Neural cell (in vitro differentiated cells): ENCODE measurements around the gene GSG1. TPM values are rescaled to one million over a fixed set of nuclear protein-coding genes. Genes with fewer than 3 reads are reported as not detected.
"Not testable (repeated sequence)": the region's sequence is repeated elsewhere in the genome, so short reads cannot be mapped to it uniquely, and the experiment has no call there.

Source experiments
- H2AFZ ChIP-seq: fragments of 200-600, 300-800 bp; sonication (generic), shearing (Covaris generic); 2 replicates; pipeline ENCODE4 v1.6.0; 2014; ENCODE audit warnings: low read depth, mild to moderate bottlenecking, antibody characterized with exemption, low read length, moderate library complexity
- H3F3A ChIP-seq: fragments of 200-600 bp; shearing (Covaris generic); 2 replicates; pipeline ENCODE4 v1.6.1; 2016; ENCODE audit warnings: mild to moderate bottlenecking, moderate library complexity, mixed read lengths, antibody characterized with exemption, low read length; ENCODE audit not compliant: insufficient read depth, poor library complexity, severe bottlenecking
- H3K27ac ChIP-seq: fragments of 200-600, 300-800 bp; sonication (generic), shearing (Covaris generic); 2 replicates; pipeline ENCODE4 v1.5.1; 2014; ENCODE audit warnings: mild to moderate bottlenecking, low read length, moderate library complexity
- H3K27me3 ChIP-seq: fragments of 300-800, 200-600 bp; sonication (generic), shearing (Covaris generic); 2 replicates; pipeline ENCODE4 v1.6.0; 2014; ENCODE audit warnings: mild to moderate bottlenecking, low read depth, low read length, moderate library complexity; ENCODE audit not compliant: insufficient read depth
- H3K36me3 ChIP-seq: fragments of 300-800, 200-600 bp; sonication (generic), shearing (Covaris generic); 2 replicates; pipeline ENCODE4 v1.5.1; 2014; ENCODE audit warnings: mild to moderate bottlenecking, antibody characterized with exemption, low read length, moderate library complexity; ENCODE audit not compliant: insufficient read depth
- H3K4me2 ChIP-seq: fragments of 300-800, 200-600 bp; sonication (generic), shearing (Covaris generic); 2 replicates; pipeline ENCODE4 v1.6.0; 2014; ENCODE audit warnings: mild to moderate bottlenecking, low read length
- H3K4me3 ChIP-seq: fragments of 300-800, 200-600 bp; sonication (generic), shearing (Covaris generic); 2 replicates; pipeline ENCODE4 v1.5.1; 2014; ENCODE audit warnings: mild to moderate bottlenecking, low read length, moderate library complexity
- H3K79me2 ChIP-seq: fragments of 200-600 bp; shearing (Covaris generic); replicated peaks from 2 replicates; pipeline ENCODE4 v1.6.0; 2014; ENCODE audit warnings: mild to moderate bottlenecking, low read length, moderate library complexity; ENCODE audit not compliant: insufficient read depth
- H3K9ac ChIP-seq: fragments of 300-800, 200-600 bp; sonication (generic), shearing (Covaris generic); 2 replicates; pipeline ENCODE4 v1.6.1; 2016; ENCODE audit warnings: mild to moderate bottlenecking, low read length, mixed read lengths
- H3K9me2 ChIP-seq: fragments of 200-600 bp; shearing (Covaris generic); 2 replicates; pipeline ENCODE4 v1.6.1; 2016; ENCODE audit warnings: mild to moderate bottlenecking, low read length, mixed read lengths; ENCODE audit not compliant: insufficient read depth
- H3K9me3 ChIP-seq: fragments of 200-600, 300-800 bp; sonication (generic), shearing (Covaris generic); 2 replicates; pipeline ENCODE4 v1.6.1; 2016; ENCODE audit warnings: mild to moderate bottlenecking, mixed run types, low read length, moderate library complexity, mixed read lengths
- H4K20me1 ChIP-seq: fragments of 200-600 bp; shearing (Covaris generic); 2 replicates; pipeline ENCODE4 v1.6.1; 2016; ENCODE audit warnings: mild to moderate bottlenecking, mixed run types; ENCODE audit not compliant: insufficient read depth
- CTCF ChIP-seq: fragments of 450-650 bp; IDR thresholded peaks from 2 replicates; pipeline ENCODE4 v1.5.1; 2014; ENCODE audit warnings: antibody characterized with exemption, mild to moderate bottlenecking, moderate library complexity; ENCODE audit not compliant: poor library complexity, severe bottlenecking
- EP300 ChIP-seq: fragments of 450-650 bp; conservative IDR thresholded peaks from 2 replicates; pipeline ENCODE4 v1.6.1; 2014; ENCODE audit warnings: antibody characterized with exemption, mild to moderate bottlenecking, moderate library complexity; ENCODE audit not compliant: poor library complexity, severe bottlenecking
- EZH2 ChIP-seq: fragments of 200-600, 300-800 bp; shearing (Covaris generic), sonication (generic); IDR thresholded peaks from 2 replicates; pipeline ENCODE4 v1.6.1; 2014; ENCODE audit warnings: antibody characterized with exemption, low read length, borderline replicate concordance, mild to moderate bottlenecking; ENCODE audit not compliant: insufficient read depth, poor library complexity, severe bottlenecking
- MXI1 ChIP-seq: fragments of 450-650 bp; conservative IDR thresholded peaks from 2 replicates; pipeline ENCODE4 v1.6.1; 2014; ENCODE audit warnings: antibody characterized with exemption, mild to moderate bottlenecking; ENCODE audit not compliant: poor library complexity, severe bottlenecking
- POLR2AphosphoS5 ChIP-seq: IDR thresholded peaks from 2 replicates; pipeline ENCODE4 v1.6.1; 2012
- RAD21 ChIP-seq: fragments of 450-650 bp; conservative IDR thresholded peaks from 2 replicates; pipeline ENCODE4 v1.6.1; 2014; ENCODE audit warnings: antibody characterized with exemption, mild to moderate bottlenecking, moderate library complexity
- SMC3 ChIP-seq: fragments of 450-650 bp; conservative IDR thresholded peaks from 2 replicates; pipeline ENCODE4 v1.6.1; 2014; ENCODE audit warnings: antibody characterized with exemption, mild to moderate bottlenecking, moderate library complexity; ENCODE audit not compliant: poor library complexity
- TAF1 ChIP-seq: IDR thresholded peaks from 2 replicates; pipeline ENCODE4 v1.6.1; 2012; ENCODE audit warnings: low read depth
- polyA plus RNA-seq: library from polyadenylated mRNA; depleted of rRNA; stranded (reverse); fragments of >200 nt; gene quantifications from 2 replicates; pipeline ENCODE4 v1.2.3, GENCODE V29; 2014
- TF ChIP-seq, protein P1 (sequence below): IDR thresholded peaks from 2 replicates; pipeline ENCODE4 v1.6.1; 2012; ENCODE audit warnings: borderline replicate concordance

GSG1 gene
- polyA plus RNA-seq, 1 donor from 2014 or later, result 0.17 TPM

GRCh38 chr12:13038491-13039161 lies 64.8 kb downstream of the GSG1 start:
- H4K20me1 ChIP-seq, result no peaks in the 10 kb centered on the region
- no peaks in the 10 kb centered on the region for H3K36me3 ChIP-seq
- no peak overlapping the region for H3K4me2 ChIP-seq
- H3K4me3 ChIP-seq, result no peak overlapping the region
- H3F3A ChIP-seq, result no peaks in the 10 kb centered on the region
- no peak overlapping the region for H3K27ac ChIP-seq
- H3K9me3 ChIP-seq, result no peaks in the 10 kb centered on the region
- no peaks in the 10 kb centered on the region for H3K79me2 ChIP-seq
- H3K27me3 ChIP-seq, result no peaks in the 10 kb centered on the region
- no peaks in the 10 kb centered on the region for H3K9me2 ChIP-seq
- no peak for TF ChIP-seq MXI1
- TF ChIP-seq SMC3, result no peak
- TF ChIP-seq POLR2AphosphoS5, result no peak
- no peak for TF ChIP-seq RAD21
- no peak for TF ChIP-seq TAF1
- no peak for TF ChIP-seq EP300
- TF ChIP-seq CTCF, result no peak
- no peak for TF ChIP-seq EZH2
- TF ChIP-seq, protein P1, sequence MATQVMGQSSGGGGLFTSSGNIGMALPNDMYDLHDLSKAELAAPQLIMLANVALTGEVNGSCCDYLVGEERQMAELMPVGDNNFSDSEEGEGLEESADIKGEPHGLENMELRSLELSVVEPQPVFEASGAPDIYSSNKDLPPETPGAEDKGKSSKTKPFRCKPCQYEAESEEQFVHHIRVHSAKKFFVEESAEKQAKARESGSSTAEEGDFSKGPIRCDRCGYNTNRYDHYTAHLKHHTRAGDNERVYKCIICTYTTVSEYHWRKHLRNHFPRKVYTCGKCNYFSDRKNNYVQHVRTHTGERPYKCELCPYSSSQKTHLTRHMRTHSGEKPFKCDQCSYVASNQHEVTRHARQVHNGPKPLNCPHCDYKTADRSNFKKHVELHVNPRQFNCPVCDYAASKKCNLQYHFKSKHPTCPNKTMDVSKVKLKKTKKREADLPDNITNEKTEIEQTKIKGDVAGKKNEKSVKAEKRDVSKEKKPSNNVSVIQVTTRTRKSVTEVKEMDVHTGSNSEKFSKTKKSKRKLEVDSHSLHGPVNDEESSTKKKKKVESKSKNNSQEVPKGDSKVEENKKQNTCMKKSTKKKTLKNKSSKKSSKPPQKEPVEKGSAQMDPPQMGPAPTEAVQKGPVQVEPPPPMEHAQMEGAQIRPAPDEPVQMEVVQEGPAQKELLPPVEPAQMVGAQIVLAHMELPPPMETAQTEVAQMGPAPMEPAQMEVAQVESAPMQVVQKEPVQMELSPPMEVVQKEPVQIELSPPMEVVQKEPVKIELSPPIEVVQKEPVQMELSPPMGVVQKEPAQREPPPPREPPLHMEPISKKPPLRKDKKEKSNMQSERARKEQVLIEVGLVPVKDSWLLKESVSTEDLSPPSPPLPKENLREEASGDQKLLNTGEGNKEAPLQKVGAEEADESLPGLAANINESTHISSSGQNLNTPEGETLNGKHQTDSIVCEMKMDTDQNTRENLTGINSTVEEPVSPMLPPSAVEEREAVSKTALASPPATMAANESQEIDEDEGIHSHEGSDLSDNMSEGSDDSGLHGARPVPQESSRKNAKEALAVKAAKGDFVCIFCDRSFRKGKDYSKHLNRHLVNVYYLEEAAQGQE, result no peak
- H2AFZ ChIP-seq, result no peak overlapping the region
- H3K9ac ChIP-seq, result no peak overlapping the region

DNA sequence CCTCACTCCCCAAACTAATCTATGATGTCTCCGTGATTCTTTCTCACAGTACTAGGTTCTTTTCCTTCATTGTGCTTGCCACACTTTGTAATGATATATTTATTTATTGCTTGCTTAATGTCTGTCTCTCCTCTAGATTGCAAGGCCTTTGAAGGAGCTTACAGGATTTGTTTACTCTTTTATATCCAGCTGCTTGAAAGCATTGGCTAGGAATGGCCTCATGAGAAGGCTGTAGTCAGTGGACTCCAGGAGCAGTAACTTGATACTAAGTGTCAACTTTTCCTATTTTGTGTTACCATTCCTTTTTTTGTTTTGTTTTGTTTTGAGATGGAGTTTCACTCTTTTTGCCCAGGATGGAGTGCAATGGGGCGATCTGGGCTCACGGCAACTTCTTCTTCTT lies 66.6 kb downstream of the GSG1 start:
- Histone ChIP-seq H3K9ac (no peak overlapping the region), H3K27ac (no peak overlapping the region), H3F3A (no peaks in the 10 kb centered on the region), H3K9me2 (no peaks in the 10 kb centered on the region), H3K79me2 (no peaks in the 10 kb centered on the region), H3K4me2 (no peak overlapping the region), H3K27me3 (no peaks in the 10 kb centered on the region), H2AFZ (no peak overlapping the region), H3K9me3 (no peaks in the 10 kb centered on the region), H3K4me3 (no peak overlapping the region), H3K36me3 (no peaks in the 10 kb centered on the region), H4K20me1 (no peaks in the 10 kb centered on the region)
- TF ChIP-seq POLR2AphosphoS5, result no peak
- no peak for TF ChIP-seq RAD21

DNA sequence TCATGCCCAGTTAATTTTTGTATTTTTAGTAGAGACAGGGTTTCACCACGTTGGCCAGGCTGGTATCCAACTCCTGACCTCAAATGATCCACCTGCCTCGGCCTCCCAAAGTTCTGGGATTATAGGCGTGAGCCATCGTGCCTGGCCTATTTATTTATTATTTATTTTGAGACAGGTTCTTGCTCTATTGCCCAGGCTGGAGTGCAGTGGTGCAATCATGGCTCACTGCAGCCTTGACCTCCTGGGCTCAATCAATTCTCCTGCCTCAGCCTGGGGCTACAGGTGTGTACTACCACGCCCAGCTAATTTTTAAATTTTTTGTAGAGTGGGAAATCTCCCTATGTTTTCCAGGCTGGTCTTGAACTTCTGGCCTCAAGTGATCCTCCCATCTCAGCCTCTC lies 68.1 kb downstream of the GSG1 start:
- not testable (repeated sequence) for H3K27ac ChIP-seq, H3K9ac ChIP-seq, H3K79me2 ChIP-seq, H3K27me3 ChIP-seq, H3F3A ChIP-seq, H3K4me2 ChIP-seq, H3K36me3 ChIP-seq, H3K4me3 ChIP-seq, H3K9me2 ChIP-seq, H3K9me3 ChIP-seq, H4K20me1 ChIP-seq, H2AFZ ChIP-seq

Other genes with a start within 250 kb of the GSG1 start
- 0.09 TPM in 1 of 2 replicates, not detected in the other for gene GPRC5A, start 212.1 kb downstream of the GSG1 start, polyA plus RNA-seq
- gene GPRC5D, start 151.5 kb downstream of the GSG1 start, polyA plus RNA-seq, result not detected in 2 replicates
- 1.2 and 2.0 TPM in 2 replicates for gene HEBP1, start 103.4 kb downstream of the GSG1 start, polyA plus RNA-seq
- 20.5 and 21.1 TPM in 2 replicates for gene FAM234B, start 59.3 kb downstream of the GSG1 start, polyA plus RNA-seq
- gene EMP1, start 93.1 kb upstream of the GSG1 start, polyA plus RNA-seq, result 0.22 and 0.33 TPM in 2 replicates